ENCODE data around the gene ASB6. TPM values are rescaled to one million over a fixed set of nuclear protein-coding genes. Genes with fewer than 3 reads are reported as not detected.

ASB6 gene
- total RNA-seq, 1 donor from 2014 or later: 9.2 TPM

DNA sequence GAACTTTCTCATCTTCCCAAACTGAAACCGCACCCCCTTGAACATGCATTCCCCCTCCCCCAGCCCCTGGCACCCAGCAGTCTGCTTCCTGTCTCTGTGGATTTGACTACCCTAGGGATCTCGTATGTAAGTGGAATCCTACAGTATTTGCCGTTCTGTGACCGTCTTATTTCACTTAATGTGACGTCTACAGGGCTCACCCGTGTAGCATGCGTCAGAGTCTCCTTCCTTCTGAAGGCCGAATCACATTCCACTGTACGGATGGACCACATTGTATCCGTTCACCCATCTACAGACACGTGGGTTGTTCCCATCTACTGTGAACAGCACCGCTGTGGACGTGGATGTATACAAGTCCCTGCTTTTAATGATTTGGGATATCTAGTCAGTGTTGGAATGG lies 28.0 kb upstream of the ASB6 start:
- Histone ChIP-seq H2AFZ (replicated peaks) (no peak overlapping the region), H3K36me3 (no peaks in the 10 kb centered on the region), H3F3A (ENCODE audit: low read depth) (peaks cover 17% of the 10 kb centered on the region), H3K4me3 (no peak overlapping the region), H3K4me1 (peaks cover 10% of the 10 kb centered on the region), H3K9ac (no peak overlapping the region), H3K27ac (no peak overlapping the region), H3K79me2 (ENCODE audit: low read depth) (no peaks in the 10 kb centered on the region), H4K20me1 (ENCODE audit: low read depth) (no peaks in the 10 kb centered on the region), H3K9me3 (ENCODE audit: low read depth) (no peaks in the 10 kb centered on the region), H3K4me2 (no peak overlapping the region), H3K27me3 (peaks cover 28% of the 10 kb centered on the region)
- no peaks in the 10 kb centered on the region for H3K9me3 Mint-ChIP-seq
- no peak for DNase-seq (ENCODE audit: low spot score)
- H3K27me3 Mint-ChIP-seq (ENCODE audit: insufficient read depth, low read depth): peaks cover 24% of the 10 kb centered on the region
- H3K4me1 Mint-ChIP-seq: peaks cover 7% of the 10 kb centered on the region
- peak overlapping the region; percentile 15 for H3K27ac Mint-ChIP-seq
- TF ChIP-seq EZH2 (IDR thresholded peaks at IDR 0.05): no peak
- TF ChIP-seq, protein P1, sequence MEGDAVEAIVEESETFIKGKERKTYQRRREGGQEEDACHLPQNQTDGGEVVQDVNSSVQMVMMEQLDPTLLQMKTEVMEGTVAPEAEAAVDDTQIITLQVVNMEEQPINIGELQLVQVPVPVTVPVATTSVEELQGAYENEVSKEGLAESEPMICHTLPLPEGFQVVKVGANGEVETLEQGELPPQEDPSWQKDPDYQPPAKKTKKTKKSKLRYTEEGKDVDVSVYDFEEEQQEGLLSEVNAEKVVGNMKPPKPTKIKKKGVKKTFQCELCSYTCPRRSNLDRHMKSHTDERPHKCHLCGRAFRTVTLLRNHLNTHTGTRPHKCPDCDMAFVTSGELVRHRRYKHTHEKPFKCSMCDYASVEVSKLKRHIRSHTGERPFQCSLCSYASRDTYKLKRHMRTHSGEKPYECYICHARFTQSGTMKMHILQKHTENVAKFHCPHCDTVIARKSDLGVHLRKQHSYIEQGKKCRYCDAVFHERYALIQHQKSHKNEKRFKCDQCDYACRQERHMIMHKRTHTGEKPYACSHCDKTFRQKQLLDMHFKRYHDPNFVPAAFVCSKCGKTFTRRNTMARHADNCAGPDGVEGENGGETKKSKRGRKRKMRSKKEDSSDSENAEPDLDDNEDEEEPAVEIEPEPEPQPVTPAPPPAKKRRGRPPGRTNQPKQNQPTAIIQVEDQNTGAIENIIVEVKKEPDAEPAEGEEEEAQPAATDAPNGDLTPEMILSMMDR (IDR thresholded peaks at IDR 0.05): no peak
- no peak for TF ChIP-seq EZH2phosphoT487 (IDR thresholded peaks at IDR 0.05)
- H3K4me3 Mint-ChIP-seq: no peak overlapping the region
- H3K36me3 Mint-ChIP-seq: no peaks in the 10 kb centered on the region

DNA sequence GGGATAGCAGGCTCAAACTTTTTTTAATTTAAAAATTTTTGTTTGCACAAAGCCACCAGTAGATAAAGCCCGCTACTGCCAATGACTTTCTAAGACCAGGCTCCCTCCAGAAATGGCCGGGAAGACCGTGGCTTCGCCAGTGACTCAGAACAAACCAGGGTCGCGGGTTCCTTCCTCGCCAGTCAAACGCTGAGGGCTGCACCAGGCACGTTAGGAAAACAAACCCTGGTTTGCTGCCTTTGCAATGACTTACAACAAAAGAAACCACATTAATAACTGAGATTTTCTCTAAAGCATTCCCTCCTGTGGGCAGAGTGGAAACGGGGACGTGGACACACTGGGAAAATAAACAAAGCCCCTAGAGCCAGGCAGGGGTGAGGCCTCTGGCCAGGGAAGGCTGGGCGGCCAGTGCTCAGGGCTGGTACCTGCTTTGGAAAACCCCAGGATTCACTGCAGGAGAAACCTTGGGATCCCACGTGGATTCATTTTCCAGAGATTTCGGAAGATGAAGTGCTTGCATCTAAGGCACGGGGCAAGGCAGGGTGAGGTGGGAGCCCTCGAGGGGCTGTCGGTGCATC lies 27.3 kb upstream of the ASB6 start:
- no peak overlapping the region for H3K4me2 ChIP-seq
- no peak for TF ChIP-seq EZH2phosphoT487 (IDR thresholded peaks at IDR 0.05)
- TF ChIP-seq, protein P1 (IDR thresholded peaks at IDR 0.05): no peak
- TF ChIP-seq EZH2 (IDR thresholded peaks at IDR 0.05): no peak
- no peak for DNase-seq (ENCODE audit: low spot score)
- H3K4me1 ChIP-seq: peaks cover 10% of the 10 kb centered on the region
- peaks cover 1% of the 10 kb centered on the region for H4K20me1 ChIP-seq (ENCODE audit: low read depth)
- Mint-ChIP-seq H3K4me1 (peaks cover 9% of the 10 kb centered on the region), H3K27me3 (ENCODE audit: insufficient read depth, low read depth) (peaks cover 25% of the 10 kb centered on the region), H3K4me3 (no peak overlapping the region), H3K27ac (no peak overlapping the region), H3K36me3 (no peaks in the 10 kb centered on the region), H3K9me3 (no peaks in the 10 kb centered on the region)
- no peaks in the 10 kb centered on the region for H3K9me3 ChIP-seq (ENCODE audit: low read depth)
- no peak overlapping the region for H3K9ac ChIP-seq
- no peak overlapping the region for H3K27ac ChIP-seq
- H3K36me3 ChIP-seq: no peaks in the 10 kb centered on the region
- H3K4me3 ChIP-seq: no peak overlapping the region
- H3K27me3 ChIP-seq: peaks cover 35% of the 10 kb centered on the region
- no peaks in the 10 kb centered on the region for H3K79me2 ChIP-seq (ENCODE audit: low read depth)
- peaks cover 25% of the 10 kb centered on the region for H3F3A ChIP-seq (ENCODE audit: low read depth)
- H2AFZ ChIP-seq (replicated peaks): no peak overlapping the region

DNA sequence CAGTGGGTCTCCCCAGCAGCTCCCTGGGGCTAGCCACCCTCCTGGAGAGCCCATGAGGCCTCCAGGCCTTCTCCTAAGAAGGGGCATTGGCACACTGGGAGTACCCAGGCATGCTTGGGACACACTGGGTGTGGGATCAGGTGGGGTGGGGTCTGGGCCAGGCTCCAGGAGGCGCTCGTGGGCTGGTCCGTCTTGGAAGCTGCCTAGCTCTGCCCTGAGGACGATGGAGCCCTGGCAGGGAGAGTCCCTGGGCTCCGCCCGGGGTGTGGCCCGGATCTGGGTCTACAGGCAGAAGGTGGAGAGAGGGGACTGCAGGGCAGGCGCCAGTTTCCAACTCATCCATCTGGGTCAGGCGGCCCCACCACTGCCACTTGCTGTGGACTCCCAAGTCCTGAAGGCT lies 25.9 kb upstream of the ASB6 start:
- Histone ChIP-seq H3K9ac (no peak overlapping the region), H3K27me3 (peaks cover 49% of the 10 kb centered on the region), H3K27ac (no peak overlapping the region), H3K9me3 (ENCODE audit: low read depth) (no peaks in the 10 kb centered on the region), H3K36me3 (no peaks in the 10 kb centered on the region), H4K20me1 (ENCODE audit: low read depth) (peaks cover 3% of the 10 kb centered on the region), H3K4me3 (no peak overlapping the region), H2AFZ (replicated peaks) (no peak overlapping the region), H3K4me1 (peaks cover 10% of the 10 kb centered on the region), H3F3A (ENCODE audit: low read depth) (peaks cover 37% of the 10 kb centered on the region), H3K79me2 (ENCODE audit: low read depth) (no peaks in the 10 kb centered on the region), H3K4me2 (no peak overlapping the region)
- no peak for DNase-seq (ENCODE audit: low spot score)
- Mint-ChIP-seq H3K36me3 (no peaks in the 10 kb centered on the region), H3K9me3 (no peaks in the 10 kb centered on the region), H3K27me3 (ENCODE audit: insufficient read depth, low read depth) (peaks cover 28% of the 10 kb centered on the region), H3K27ac (no peak overlapping the region), H3K4me3 (no peak overlapping the region), H3K4me1 (peaks cover 9% of the 10 kb centered on the region)
- TF ChIP-seq EZH2phosphoT487 (IDR thresholded peaks at IDR 0.05) (no peak), EZH2 (IDR thresholded peaks at IDR 0.05) (no peak)
- TF ChIP-seq, protein P1 (IDR thresholded peaks at IDR 0.05): no peak

Measured in neural progenitor cell (in vitro differentiated cells).